HG03097 (cell line): ENCODE results near the gene HID1.
"Not testable (repeated sequence)": the region's sequence is repeated elsewhere in the genome, so short reads cannot be mapped to it uniquely, and the experiment has no call there.

Source experiments
- ATAC-seq: cut with Tn5 transposase; IDR thresholded peaks from one replicate; pipeline ENCODE4 v1.9.1; 2021; ENCODE audit not compliant: unreplicated experiment, low FRiP score

The HID1 gene

DNA sequence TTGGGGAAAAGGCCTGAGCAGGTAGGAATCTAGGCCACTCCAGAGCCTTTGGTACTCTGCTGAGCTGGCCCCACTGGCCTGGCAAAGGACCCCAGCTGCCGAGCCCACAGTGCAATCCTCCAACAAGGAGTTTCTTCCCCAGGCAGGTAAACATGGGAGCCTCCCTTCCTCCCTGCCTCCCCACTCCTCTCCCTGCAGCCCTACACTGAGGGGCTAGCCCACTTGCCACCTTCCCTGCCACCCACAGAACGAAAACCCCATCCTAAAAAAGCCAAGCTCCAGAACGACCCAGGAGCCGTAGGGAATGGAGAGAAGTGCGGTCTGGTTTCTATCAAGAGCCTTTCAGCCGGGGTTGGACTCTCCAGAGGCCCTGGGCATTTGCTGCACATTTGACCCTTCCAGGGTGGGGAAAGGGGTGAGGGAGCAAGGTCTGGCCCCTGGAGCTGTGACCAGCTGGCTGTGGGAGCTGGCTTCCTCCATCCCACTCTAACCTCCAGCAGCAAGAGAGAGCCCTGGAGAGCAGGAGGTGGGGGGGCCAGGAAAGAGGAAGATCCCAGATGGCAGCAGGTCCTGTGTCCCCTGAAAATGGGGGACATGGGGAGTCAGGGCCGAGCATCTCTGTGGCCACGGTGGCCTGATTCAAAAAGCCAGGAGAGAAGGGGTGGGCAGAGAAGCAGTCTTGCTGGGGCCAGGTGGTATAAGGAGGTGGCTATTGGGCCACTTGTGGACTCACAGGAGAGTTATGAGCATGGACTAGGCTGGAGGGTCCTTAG is 1.3 kb downstream of the HID1 start:
- ATAC-seq = no peak

DNA sequence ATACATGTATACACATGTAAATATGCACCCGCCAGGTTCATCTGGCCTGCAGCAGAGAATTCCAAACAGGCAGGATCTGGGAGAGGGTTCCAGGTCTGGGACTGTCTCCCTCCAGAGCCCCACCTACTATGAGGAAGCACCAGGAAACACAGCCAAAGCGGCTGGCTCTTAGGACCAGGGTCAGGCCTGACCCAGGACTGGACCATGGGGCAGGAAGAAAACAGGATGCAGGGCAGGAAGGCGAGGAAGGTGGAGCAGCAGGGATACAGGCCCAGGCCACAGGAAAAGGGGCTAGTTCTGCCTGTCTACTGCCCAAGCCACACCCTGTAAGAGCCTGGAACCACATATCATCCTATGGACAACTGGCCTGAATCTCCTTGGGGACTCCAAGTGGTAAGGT is 2.2 kb downstream of the HID1 start:
- no peak for ATAC-seq

DNA sequence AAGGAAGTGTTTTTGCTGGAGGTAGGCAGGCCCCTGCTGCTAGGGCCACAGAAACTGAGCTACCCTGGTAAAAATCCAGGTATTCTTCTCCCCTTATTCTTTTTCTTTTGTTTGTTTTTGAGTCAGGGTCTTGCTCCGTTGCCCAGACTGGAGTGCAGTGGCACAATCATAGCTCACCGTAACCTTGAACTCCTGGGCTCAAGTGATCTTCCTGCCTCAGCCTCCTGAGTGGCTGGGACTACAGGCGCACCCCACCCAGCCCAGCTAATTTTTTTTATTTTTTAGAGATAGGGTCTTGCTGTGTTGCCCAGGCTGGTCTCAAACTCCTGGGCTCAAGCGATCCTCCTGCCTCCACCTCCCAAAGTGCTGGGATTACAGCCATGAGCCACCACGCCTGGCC is 3.1 kb downstream of the HID1 start:
- not testable (repeated sequence) for ATAC-seq

DNA sequence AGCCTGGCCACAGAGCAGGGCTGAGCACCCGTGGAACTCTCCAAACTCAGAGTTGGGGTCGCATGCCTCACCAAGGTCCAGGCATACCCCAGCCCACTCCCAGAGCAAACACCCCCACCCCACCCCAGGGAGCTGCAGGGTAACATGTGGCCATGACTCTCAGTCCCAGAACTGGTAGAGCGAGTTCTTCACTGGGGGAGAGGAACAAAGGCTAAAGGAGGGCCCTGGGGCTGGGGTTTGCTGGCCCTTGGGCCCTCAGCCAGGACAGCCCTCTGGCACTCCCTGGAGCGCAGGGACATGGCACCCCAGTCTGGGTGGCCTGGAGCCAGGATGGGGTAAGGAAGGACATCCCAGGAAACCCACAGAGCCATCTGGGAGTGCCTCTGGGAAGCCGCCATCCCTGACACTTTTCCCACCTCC is 4.2 kb downstream of the HID1 start:
- ATAC-seq = no peak

GRCh38 chr17:74964988-74965622 is 7.5 kb downstream of the HID1 start:
- no peak for ATAC-seq

- no peak for ATAC-seq
Measured at GRCh38 chr17:74964246-74964761, 8.3 kb downstream of the HID1 start.

DNA sequence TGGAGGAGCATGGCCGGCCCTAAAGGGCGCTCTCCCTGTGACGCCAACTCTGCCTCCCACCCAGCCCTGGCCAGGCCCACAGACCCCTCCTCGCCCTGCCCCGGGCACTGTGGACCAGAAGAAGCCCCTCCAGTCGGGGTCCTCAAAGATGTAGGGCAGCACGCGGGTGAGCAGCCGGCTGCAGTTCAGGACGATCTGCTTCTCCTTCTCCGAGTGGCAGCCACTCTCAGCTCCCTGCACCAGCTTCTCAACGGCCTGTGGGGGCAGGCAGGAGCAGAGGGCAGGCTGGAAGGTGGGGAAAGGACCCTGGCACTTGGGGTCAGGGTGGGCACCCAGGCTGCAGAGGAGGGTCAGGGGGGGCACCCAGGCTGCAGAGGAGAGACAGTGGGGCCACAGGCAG is 8.9 kb downstream of the HID1 start:
- ATAC-seq = no peak

GRCh38 chr17:74962622-74963394 is 9.8 kb downstream of the HID1 start:
- no peak for ATAC-seq

- ATAC-seq = no peak
Measured at GRCh38 chr17:74961657-74962350, 10.8 kb downstream of the HID1 start.

GRCh38 chr17:74960570-74961342 is 11.8 kb downstream of the HID1 start:
- ATAC-seq = no peak

DNA sequence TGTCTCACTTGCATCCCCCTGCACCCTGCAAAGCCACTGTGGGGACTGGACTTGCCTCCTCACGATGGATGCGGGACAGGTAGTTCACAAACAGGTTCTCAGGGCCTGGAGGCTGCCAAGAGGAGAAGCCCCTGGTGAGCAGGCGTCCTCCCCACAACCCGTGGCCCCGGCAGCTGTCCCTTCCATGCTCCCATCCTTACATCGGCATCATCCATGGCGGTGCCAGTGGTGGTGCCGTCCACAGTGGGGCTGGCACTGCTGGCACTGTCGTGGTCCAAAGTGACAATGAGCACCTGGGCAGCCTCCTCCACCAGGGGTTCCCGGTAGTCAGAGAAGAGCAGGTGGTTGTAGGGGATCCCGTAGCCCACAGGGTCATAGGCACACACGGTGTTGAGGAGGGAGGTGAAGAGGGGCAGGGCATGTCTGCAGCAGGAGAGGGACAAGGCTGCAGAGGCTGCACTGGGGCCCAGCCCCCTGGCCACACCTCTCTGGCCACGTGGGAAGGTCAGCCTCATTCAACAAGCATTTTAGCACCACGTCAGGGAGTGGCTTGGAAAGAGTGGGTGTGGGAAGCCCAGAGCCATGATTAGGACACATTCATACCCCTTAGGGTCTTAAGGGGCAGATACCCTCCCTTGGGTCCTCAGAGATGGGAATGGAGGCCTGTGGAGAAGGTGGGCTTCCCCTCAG is 12.6 kb downstream of the HID1 start:
- ATAC-seq = no peak

DNA sequence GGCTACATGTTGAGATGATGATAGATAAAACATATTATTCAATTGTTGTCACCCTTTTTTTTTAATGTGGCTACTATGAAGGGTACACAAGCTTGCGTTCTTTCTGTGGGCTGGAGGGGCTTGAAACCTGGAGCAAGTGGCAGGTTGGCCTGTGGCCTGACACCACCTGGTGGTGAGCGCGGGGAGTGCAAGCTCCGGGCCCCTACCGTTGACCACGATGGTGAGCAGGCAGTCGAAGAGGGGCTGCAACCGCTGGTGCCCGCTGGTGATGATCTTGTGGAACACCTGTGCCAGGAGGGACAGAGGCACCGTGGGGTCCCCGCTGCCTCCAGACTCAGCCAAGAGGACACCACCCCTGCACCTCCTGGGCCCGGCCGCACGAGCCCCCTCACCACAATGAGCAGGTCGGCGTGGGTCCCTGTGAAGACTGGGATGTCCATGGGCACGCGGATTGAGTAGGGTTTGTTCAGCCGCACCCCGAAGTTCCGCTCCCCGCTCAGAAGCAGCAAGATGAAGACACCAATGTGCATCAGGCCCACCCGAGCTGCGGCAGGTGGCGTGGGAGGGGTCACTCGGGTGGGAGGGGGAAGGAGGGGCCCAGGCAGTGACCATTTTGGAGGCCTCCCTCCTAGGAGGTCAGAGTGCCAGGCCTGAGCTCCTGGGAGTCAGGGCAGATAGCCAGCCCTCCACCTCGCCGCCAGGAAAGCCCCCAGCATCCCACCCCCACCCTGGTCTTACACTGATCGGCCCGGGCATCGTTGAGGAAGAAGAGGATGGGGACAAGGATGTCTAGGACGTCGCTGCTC is 14.4 kb downstream of the HID1 start:
- no peak for ATAC-seq

- no peak for ATAC-seq
Measured at GRCh38 chr17:74956093-74956492, 16.5 kb downstream of the HID1 start.

GRCh38 chr17:74954665-74955421 is 17.7 kb downstream of the HID1 start:
- ATAC-seq = no peak

- ATAC-seq = no peak
Measured at GRCh38 chr17:74954115-74954514, 18.4 kb downstream of the HID1 start.

DNA sequence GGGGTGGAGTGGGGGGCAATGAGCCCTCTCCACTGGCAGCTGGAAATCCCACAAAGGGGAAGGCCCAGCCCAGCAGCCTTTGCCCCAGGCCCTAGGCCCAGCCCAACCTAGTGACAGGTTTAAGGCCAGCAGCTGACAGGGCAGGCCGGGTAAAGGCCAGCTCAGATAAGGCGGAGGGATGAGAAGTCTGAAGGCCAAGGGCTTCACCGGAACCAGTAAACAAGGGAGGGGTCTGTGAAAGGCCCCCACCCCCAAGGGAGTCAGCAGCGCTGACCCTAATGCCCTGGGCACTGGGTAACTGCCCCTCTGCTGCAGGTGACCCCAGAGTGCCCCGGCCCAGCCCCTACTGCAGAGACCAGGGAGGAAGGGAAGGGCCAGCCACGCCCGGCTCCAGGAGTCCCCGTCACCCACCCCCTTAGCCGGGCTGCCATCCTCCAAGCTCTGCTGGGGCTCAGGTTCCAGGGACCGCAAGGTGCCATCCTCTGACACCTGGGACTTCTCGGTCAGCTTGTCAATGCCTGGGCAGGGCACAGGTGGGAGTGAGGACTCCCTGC is 19.3 kb downstream of the HID1 start:
- no peak for ATAC-seq

DNA sequence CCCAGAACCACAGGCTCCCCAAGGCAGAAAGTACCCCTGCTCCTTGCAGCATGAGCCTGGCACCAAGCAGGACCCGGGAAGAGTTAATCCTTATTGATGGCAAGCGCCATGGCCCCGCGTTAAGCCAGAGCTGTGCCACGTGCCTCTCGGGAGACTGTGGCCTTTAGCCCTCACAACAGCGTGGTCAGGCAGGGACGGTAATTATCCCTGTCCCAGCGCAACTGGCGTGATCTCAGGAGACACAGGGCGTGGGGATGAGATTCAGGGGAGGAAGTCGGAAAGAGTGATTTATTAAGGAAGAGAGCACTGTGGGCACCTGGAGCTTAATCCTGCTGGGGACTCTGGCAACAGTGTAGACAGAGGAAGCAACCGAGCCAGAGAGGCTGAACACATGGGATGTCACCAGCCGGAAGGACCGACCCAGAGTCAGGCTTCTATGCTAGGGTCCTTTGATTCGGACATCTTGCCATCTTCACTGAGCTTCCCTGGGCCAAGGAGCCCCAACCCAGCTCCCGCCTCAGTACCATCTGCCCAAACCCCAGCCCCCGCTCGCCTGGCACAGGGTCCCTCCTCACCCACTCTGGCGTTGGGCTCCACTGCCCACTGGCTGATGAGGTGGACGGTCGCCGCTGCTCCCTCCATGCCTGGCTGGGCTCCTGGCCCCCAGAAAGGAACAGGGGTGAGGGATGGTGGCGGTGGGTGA is 20.0 kb downstream of the HID1 start:
- ATAC-seq = no peak
